Astrocyte of the cerebellum (primary cell): ENCODE measurements around the gene RPL22L1.

ENCODE experiments used
- DNase-seq: peaks from one replicate; pipeline ENCODE4 v3.0.0-alpha.2; 2011; ENCODE audit warnings: low read depth
- H3K4me3 ChIP-seq: 2 replicates; pipeline ENCODE4 v1.5.1; 2011; ENCODE audit warnings: mild to moderate bottlenecking, low read depth, low read length, moderate library complexity
- CTCF ChIP-seq: IDR thresholded peaks from 2 replicates; pipeline ENCODE4 v1.5.1; 2012; ENCODE audit warnings: low read length, low read depth, moderate library complexity, mild to moderate bottlenecking; ENCODE audit errors: missing control alignments
- in situ Hi-C: cut with HindIII; loops from 2 replicates; pipeline ENCODE4 v1.10.0; 2017; ENCODE audit warnings: low sequenced_read_pairs

RPL22L1 gene

GRCh38 chr3:170844377-170844776 lies 25.6 kb downstream of the RPL22L1 start:
- no peak for TF ChIP-seq CTCF
- in situ Hi-C loops: no loop called here
- DNase-seq: no peak
- H3K4me3 ChIP-seq: no peak overlapping the region

GRCh38 chr3:170840291-170840859 lies 29.6 kb downstream of the RPL22L1 start:
- H3K4me3 ChIP-seq: no peak overlapping the region
- in situ Hi-C loops: no loop called here
- no peak for TF ChIP-seq CTCF
- peak; percentile 29 for DNase-seq

GRCh38 chr3:170839518-170840100 lies 30.4 kb downstream of the RPL22L1 start:
- TF ChIP-seq CTCF: no peak
- DNase-seq: no peak
- in situ Hi-C loops: no loop called here
- H3K4me3 ChIP-seq: no peak overlapping the region

GRCh38 chr3:170836491-170836890 lies 33.5 kb downstream of the RPL22L1 start:
- H3K4me3 ChIP-seq: no peak overlapping the region
- no peak for TF ChIP-seq CTCF
- DNase-seq: no peak
- in situ Hi-C loops: no loop called here

- no peak overlapping the region for H3K4me3 ChIP-seq
- in situ Hi-C loops: no loop called here
- DNase-seq: no peak
- no peak for TF ChIP-seq CTCF
These were observed 34.7 kb downstream of the RPL22L1 start for GRCh38 chr3:170835336-170835735.

- H3K4me3 ChIP-seq: no peak overlapping the region
- in situ Hi-C loops: no loop called here
- no peak for DNase-seq
- no peak for TF ChIP-seq CTCF
These were observed 39.4 kb downstream of the RPL22L1 start for GRCh38 chr3:170830580-170830979.
